Gastrocnemius medialis (tissue), 4 donors: ENCODE data around the gene TRPV6. TPM values are rescaled to one million over a fixed set of nuclear protein-coding genes. Genes with fewer than 3 reads are reported as not detected.

Experiments used
- ATAC-seq, 2 donors: fragments of 150-250 bp; one replicate each; pipeline ENCODE4 v1.9.1; 2016
- DNase-seq, 2 donors: peaks; one replicate each; pipeline ENCODE4 v3.0.0-alpha.2; 2019
- H3K27ac ChIP-seq, 4 donors: fragments of 200-600 bp; sonication (generic); 1 replicate in 1 of 4; 2 replicates in 3 of 4; pipeline ENCODE4 v1.5.1; 2016 to 2018; ENCODE audit warnings: mild to moderate bottlenecking in 2 of 4, moderate library complexity in 1 of 4
- H3K27me3 ChIP-seq, 3 donors: fragments of 200-600 bp; sonication (generic) in 2 of 3; 1 replicate in 1 of 3; 2 replicates in 2 of 3; pipeline versions ENCODE4 v1.5.1 to v1.6.0; 2016 to 2019; ENCODE audit warnings: mild to moderate bottlenecking in 1 of 3, moderate library complexity in 1 of 3
- H3K36me3 ChIP-seq, 2 donors: fragments of 200-600 bp; sonication (generic) in 1 of 2; one replicate each; pipeline ENCODE4 v1.5.1; 2017 to 2018
- H3K4me1 ChIP-seq, 2 donors: fragments of 200-600 bp; sonication (generic) in 1 of 2; one replicate each; pipeline ENCODE4 v1.5.1; 2016 to 2017; ENCODE audit warnings: mild to moderate bottlenecking in 2 of 2
- H3K4me3 ChIP-seq, 4 donors: fragments of 200-600 bp; sonication (generic) in 3 of 4; 1 replicate in 1 of 4; 2 replicates in 3 of 4; pipeline ENCODE4 v1.5.1; 2016 to 2019; ENCODE audit warnings: mild to moderate bottlenecking in 2 of 4
- H3K9me3 ChIP-seq, 3 donors: fragments of 200-600 bp; sonication (generic) in 2 of 3; 1 replicate in 1 of 3; 2 replicates in 2 of 3; pipeline ENCODE4 v1.5.1; 2016 to 2019
- CTCF ChIP-seq, 5 experiments: fragments of 450-650 bp in 3 of 5; fragments of 200-600 bp in 2 of 5; sonication (generic) in 2 of 5; IDR thresholded peaks in 4 of 5; conservative IDR thresholded peaks in 1 of 5; 1 replicate in 4 of 5; 2 replicates in 1 of 5; pipeline ENCODE4 v1.5.1; 2016 to 2019; ENCODE audit warnings: antibody characterized with exemption in 5 of 5, mild to moderate bottlenecking in 3 of 5, moderate library complexity in 3 of 5
- POLR2A ChIP-seq, 2 donors: fragments of 450-650 bp; IDR thresholded peaks; one replicate each; pipeline ENCODE4 v1.6.1; 2017; ENCODE audit warnings: antibody characterized with exemption in 2 of 2, mild to moderate bottlenecking in 2 of 2, moderate library complexity in 2 of 2
- in situ Hi-C, 4 donors: fragments of 200-750 bp; cut with MboI; loops; one replicate each; pipeline versions ENCODE4 v1.15.0 to v1.8.0; 2017; ENCODE audit warnings: low sequenced_read_pairs in 4 of 4
- intact Hi-C: fragments of 100-400 bp; cut with DNase I; formaldehyde crosslinking; loops from one replicate; pipeline ENCODE4 v1.15.1; 2023; ENCODE audit warnings: low total_unique reads
- total RNA-seq, 4 donors: library from RNA; depleted of rRNA; stranded (reverse); fragments of >200 nt; gene quantifications; one replicate each; pipeline versions ENCODE4 v1.1.0 to v1.2.3, GENCODE V29; 2016

Gene TRPV6
- total RNA-seq, 4 donors from 2014 or later = not detected

GRCh38 chr7:142889816-142890215, 4.3 kb upstream of the TRPV6 start:
- H3K4me3 ChIP-seq = no peak overlapping the region
- no peaks in the 10 kb centered on the region for H3K9me3 ChIP-seq
- in situ Hi-C loops (no loop called here), intact Hi-C loops (no loop called here)
- peaks cover 0 to 4% (median 0%) of the 10 kb centered on the region in 3 donors for H3K27me3 ChIP-seq
- no peak for ATAC-seq
- no peaks in the 10 kb centered on the region for H3K4me1 ChIP-seq
- H3K27ac ChIP-seq = no peak overlapping the region
- no peaks in the 10 kb centered on the region for H3K36me3 ChIP-seq
- no peak for DNase-seq
- no peak for TF ChIP-seq CTCF (IDR thresholded peaks at IDR 0.05 in 4 of 5, conservative IDR thresholded peaks at IDR 0.05 in 1 of 5)
- no peak for TF ChIP-seq POLR2A (IDR thresholded peaks at IDR 0.05)

GRCh38 chr7:142887282-142888015, 1.9 kb upstream of the TRPV6 start:
- H3K27me3 ChIP-seq = peaks cover 0 to 4% (median 0%) of the 10 kb centered on the region in 3 donors
- in situ Hi-C loops = no loop called here

DNA sequence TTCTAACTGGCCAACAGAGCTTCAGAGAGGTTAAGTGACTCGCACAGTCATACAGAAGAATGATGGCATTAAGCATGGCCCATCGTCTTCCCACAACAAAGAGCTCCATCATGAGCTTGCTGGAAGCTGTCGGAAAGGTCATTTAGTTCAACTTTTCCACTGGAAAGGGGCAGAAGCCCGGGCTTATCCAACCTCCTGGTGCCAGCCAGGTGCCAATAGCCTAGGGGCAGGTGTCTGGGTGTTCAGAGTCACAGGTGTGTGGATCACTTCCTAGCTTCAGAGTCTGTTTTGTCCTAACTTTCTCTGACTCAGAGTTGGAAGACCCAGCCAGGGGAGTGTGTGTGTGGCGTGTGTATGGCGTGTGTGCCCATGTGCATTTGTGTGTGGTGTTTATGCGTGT, 1.3 kb upstream of the TRPV6 start:
- ATAC-seq (no peak), DNase-seq (no peak)
- Histone ChIP-seq H3K27ac (no peak overlapping the region), H3K4me1 (no peaks in the 10 kb centered on the region), H3K27me3 (peaks cover 0 to 4% (median 0%) of the 10 kb centered on the region in 3 donors), H3K36me3 (no peaks in the 10 kb centered on the region), H3K9me3 (no peaks in the 10 kb centered on the region), H3K4me3 (no peak overlapping the region)
- TF ChIP-seq POLR2A (IDR thresholded peaks at IDR 0.05) (no peak), CTCF (IDR thresholded peaks at IDR 0.05 in 4 of 5, conservative IDR thresholded peaks at IDR 0.05 in 1 of 5) (no peak)
- in situ Hi-C loops = no loop called here
- intact Hi-C loops = no loop called here

More at GRCh38 chr7:142887282-142888015, 1.9 kb upstream of the TRPV6 start:
- H3K4me3 ChIP-seq = no peak overlapping the region
- DNase-seq (no peak), ATAC-seq (no peak)
- H3K4me1 ChIP-seq = no peaks in the 10 kb centered on the region
- H3K36me3 ChIP-seq = no peaks in the 10 kb centered on the region
- H3K27ac ChIP-seq = no peak overlapping the region
- TF ChIP-seq CTCF (IDR thresholded peaks at IDR 0.05 in 4 of 5, conservative IDR thresholded peaks at IDR 0.05 in 1 of 5) (no peak), POLR2A (IDR thresholded peaks at IDR 0.05) (no peak)
- no peaks in the 10 kb centered on the region for H3K9me3 ChIP-seq
- intact Hi-C loops = no loop called here

DNA sequence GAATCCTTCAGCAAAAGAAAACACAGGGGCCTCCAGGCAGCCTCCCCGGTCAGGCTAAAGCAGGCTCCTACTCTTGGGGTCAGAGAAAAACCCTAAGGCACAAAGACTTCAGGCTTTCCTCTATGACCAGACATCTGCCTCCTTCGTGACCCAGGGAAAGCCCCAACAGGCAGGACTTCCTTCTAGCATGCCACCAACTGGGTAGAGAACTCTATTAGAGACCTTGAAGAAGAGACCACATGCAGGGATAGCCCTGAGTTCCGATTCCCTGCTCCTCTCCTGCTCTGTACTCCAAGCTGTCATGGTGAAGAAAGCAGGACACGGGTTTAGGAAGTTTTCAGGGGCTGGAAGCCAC, 1.3 kb downstream of the TRPV6 start:
- TF ChIP-seq CTCF (IDR thresholded peaks at IDR 0.05 in 4 of 5, conservative IDR thresholded peaks at IDR 0.05 in 1 of 5) (no peak), POLR2A (IDR thresholded peaks at IDR 0.05) (no peak)
- no peaks in the 10 kb centered on the region for H3K9me3 ChIP-seq
- intact Hi-C loops (no loop called here), in situ Hi-C loops (no loop called here)
- DNase-seq = no peak
- no peak for ATAC-seq
- H3K4me3 ChIP-seq = no peak overlapping the region
- H3K36me3 ChIP-seq = no peaks in the 10 kb centered on the region
- peaks cover 0 to 2% (median 0%) of the 10 kb centered on the region in 3 donors for H3K27me3 ChIP-seq
- no peak overlapping the region for H3K27ac ChIP-seq
- H3K4me1 ChIP-seq = no peaks in the 10 kb centered on the region
